ENCODE results near the gene CLASP1. TPM values are rescaled to one million over a fixed set of nuclear protein-coding genes. Genes with fewer than 3 reads are reported as not detected.

The CLASP1 gene
- total and polyA plus RNA-seq, 4 donors, result 7.5 to 50.0 (median 21.9) TPM

DNA sequence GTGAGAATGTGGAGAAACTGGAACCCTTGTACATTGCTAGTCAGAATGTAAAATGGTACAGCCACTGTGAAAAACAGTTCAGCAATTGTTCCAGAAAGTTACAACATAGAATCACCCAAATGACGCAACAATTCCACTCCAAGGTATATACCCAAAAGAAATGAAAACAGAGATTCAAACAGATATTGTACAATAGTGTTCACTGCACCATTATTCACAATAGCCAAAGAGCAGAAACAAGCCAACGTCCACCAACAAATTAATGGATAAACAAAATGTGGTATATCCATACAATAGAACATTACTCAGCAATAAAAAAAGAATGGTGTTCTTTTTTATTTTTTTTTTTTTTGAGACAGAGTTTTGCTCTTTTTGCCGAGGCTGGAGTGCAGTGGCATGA, 10.9 kb downstream of the CLASP1 start:
- H3K9ac ChIP-seq (ENCODE audit: low read depth in 1 of 2, low read length in 2 of 2), result no peak overlapping the region
- DNase-seq (ENCODE audit: low spot score), result no peak
- 94% methylated on average over 3 of the region's 3 CpGs for WGBS
- no peak overlapping the region for H3K27ac ChIP-seq (ENCODE audit: low read depth in 1 of 2, low read length in 2 of 2)
- no peaks in the 10 kb centered on the region for H3K27me3 ChIP-seq (ENCODE audit: control insufficient read depth in 4 of 4, insufficient read depth in 4 of 4, low read length in 3 of 4)
- TF ChIP-seq YY1 (IDR thresholded peaks at IDR 0.05), result peak; percentile 38
- no peak for TF ChIP-seq HNF4G (IDR thresholded peaks at IDR 0.05)
- no peaks in the 10 kb centered on the region for H3K9me3 ChIP-seq (ENCODE audit: control insufficient read depth in 4 of 4, low read length in 3 of 4)
- no peaks in the 10 kb centered on the region for H3K36me3 ChIP-seq (ENCODE audit: control insufficient read depth in 4 of 4, insufficient read depth in 3 of 4, low read depth in 1 of 4, low read length in 3 of 4)
- peaks cover 0 to 10% (median 1%) of the 10 kb centered on the region in 4 donors for H3K4me1 ChIP-seq (ENCODE audit: control insufficient read depth in 4 of 4, insufficient read depth in 4 of 4, low read length in 3 of 4)
- H3K4me3 ChIP-seq (ENCODE audit: low read depth in 1 of 3, low read length in 3 of 3), result no peak overlapping the region

DNA sequence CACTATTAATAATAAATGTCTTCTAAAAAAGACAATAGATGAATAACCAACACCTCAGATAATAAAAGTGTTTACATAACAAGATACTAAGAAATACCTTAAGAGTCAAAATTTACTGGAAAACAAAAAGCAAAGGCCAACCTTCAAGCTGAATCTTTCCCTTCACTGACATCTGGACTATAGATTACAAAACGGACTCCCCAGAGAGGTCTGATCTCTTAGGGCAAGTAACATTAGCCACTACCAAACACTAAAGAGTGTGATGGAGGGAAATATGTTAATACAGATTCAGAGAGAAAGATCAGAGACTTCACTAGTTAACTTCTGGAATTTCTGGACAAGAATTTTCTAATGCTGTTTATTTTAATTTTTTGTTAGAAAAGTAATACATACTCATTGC, 13.9 kb downstream of the CLASP1 start:
- Histone ChIP-seq H3K27ac (ENCODE audit: low read depth in 1 of 2, low read length in 2 of 2) (no peak overlapping the region), H3K9me3 (ENCODE audit: control insufficient read depth in 4 of 4, low read length in 3 of 4) (no peaks in the 10 kb centered on the region), H3K36me3 (ENCODE audit: control insufficient read depth in 4 of 4, insufficient read depth in 3 of 4, low read depth in 1 of 4, low read length in 3 of 4) (no peaks in the 10 kb centered on the region), H3K27me3 (ENCODE audit: control insufficient read depth in 4 of 4, insufficient read depth in 4 of 4, low read length in 3 of 4) (no peaks in the 10 kb centered on the region), H3K4me3 (ENCODE audit: low read depth in 1 of 3, low read length in 3 of 3) (no peak overlapping the region), H3K9ac (ENCODE audit: low read depth in 1 of 2, low read length in 2 of 2) (no peak overlapping the region), H3K4me1 (ENCODE audit: control insufficient read depth in 4 of 4, insufficient read depth in 4 of 4, low read length in 3 of 4) (peaks cover 0 to 10% (median 3%) of the 10 kb centered on the region in 4 donors)
- DNase-seq (ENCODE audit: low spot score), result no peak
- 53% methylated on average over 1 of the region's 1 CpG for WGBS
- TF ChIP-seq GABPA (IDR thresholded peaks at IDR 0.05 in 1 of 2, conservative IDR thresholded peaks at IDR 0.05 in 1 of 2) (no peak), RAD21 (IDR thresholded peaks at IDR 0.05) (no peak), FOXA2 (IDR thresholded peaks at IDR 0.05) (no peak), HNF4A (conservative IDR thresholded peaks at IDR 0.05) (no peak), FOXA1 (IDR thresholded peaks at IDR 0.05) (no peak), YY1 (IDR thresholded peaks at IDR 0.05) (no peak), HNF4G (IDR thresholded peaks at IDR 0.05) (no peak), TAF1 (conservative IDR thresholded peaks at IDR 0.05) (no peak), NR2F2 (IDR thresholded peaks at IDR 0.05) (no peak), RXRA (IDR thresholded peaks at IDR 0.05) (no peak)
- TF ChIP-seq, protein P1, sequence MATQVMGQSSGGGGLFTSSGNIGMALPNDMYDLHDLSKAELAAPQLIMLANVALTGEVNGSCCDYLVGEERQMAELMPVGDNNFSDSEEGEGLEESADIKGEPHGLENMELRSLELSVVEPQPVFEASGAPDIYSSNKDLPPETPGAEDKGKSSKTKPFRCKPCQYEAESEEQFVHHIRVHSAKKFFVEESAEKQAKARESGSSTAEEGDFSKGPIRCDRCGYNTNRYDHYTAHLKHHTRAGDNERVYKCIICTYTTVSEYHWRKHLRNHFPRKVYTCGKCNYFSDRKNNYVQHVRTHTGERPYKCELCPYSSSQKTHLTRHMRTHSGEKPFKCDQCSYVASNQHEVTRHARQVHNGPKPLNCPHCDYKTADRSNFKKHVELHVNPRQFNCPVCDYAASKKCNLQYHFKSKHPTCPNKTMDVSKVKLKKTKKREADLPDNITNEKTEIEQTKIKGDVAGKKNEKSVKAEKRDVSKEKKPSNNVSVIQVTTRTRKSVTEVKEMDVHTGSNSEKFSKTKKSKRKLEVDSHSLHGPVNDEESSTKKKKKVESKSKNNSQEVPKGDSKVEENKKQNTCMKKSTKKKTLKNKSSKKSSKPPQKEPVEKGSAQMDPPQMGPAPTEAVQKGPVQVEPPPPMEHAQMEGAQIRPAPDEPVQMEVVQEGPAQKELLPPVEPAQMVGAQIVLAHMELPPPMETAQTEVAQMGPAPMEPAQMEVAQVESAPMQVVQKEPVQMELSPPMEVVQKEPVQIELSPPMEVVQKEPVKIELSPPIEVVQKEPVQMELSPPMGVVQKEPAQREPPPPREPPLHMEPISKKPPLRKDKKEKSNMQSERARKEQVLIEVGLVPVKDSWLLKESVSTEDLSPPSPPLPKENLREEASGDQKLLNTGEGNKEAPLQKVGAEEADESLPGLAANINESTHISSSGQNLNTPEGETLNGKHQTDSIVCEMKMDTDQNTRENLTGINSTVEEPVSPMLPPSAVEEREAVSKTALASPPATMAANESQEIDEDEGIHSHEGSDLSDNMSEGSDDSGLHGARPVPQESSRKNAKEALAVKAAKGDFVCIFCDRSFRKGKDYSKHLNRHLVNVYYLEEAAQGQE (IDR thresholded peaks at IDR 0.05), result no peak
- TF ChIP-seq, protein P2, sequence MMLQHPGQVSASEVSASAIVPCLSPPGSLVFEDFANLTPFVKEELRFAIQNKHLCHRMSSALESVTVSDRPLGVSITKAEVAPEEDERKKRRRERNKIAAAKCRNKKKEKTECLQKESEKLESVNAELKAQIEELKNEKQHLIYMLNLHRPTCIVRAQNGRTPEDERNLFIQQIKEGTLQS (IDR thresholded peaks at IDR 0.05), result no peak
- TF ChIP-seq, protein P3, sequence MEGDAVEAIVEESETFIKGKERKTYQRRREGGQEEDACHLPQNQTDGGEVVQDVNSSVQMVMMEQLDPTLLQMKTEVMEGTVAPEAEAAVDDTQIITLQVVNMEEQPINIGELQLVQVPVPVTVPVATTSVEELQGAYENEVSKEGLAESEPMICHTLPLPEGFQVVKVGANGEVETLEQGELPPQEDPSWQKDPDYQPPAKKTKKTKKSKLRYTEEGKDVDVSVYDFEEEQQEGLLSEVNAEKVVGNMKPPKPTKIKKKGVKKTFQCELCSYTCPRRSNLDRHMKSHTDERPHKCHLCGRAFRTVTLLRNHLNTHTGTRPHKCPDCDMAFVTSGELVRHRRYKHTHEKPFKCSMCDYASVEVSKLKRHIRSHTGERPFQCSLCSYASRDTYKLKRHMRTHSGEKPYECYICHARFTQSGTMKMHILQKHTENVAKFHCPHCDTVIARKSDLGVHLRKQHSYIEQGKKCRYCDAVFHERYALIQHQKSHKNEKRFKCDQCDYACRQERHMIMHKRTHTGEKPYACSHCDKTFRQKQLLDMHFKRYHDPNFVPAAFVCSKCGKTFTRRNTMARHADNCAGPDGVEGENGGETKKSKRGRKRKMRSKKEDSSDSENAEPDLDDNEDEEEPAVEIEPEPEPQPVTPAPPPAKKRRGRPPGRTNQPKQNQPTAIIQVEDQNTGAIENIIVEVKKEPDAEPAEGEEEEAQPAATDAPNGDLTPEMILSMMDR (IDR thresholded peaks at IDR 0.05; ENCODE audit: low read depth, low read length, missing input control), result no peak
- TF ChIP-seq, protein P4, sequence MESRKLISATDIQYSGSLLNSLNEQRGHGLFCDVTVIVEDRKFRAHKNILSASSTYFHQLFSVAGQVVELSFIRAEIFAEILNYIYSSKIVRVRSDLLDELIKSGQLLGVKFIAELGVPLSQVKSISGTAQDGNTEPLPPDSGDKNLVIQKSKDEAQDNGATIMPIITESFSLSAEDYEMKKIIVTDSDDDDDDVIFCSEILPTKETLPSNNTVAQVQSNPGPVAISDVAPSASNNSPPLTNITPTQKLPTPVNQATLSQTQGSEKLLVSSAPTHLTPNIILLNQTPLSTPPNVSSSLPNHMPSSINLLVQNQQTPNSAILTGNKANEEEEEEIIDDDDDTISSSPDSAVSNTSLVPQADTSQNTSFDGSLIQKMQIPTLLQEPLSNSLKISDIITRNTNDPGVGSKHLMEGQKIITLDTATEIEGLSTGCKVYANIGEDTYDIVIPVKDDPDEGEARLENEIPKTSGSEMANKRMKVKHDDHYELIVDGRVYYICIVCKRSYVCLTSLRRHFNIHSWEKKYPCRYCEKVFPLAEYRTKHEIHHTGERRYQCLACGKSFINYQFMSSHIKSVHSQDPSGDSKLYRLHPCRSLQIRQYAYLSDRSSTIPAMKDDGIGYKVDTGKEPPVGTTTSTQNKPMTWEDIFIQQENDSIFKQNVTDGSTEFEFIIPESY (IDR thresholded peaks at IDR 0.05), result no peak
